ENCODE data around the gene OR52R1. TPM values are rescaled to one million over a fixed set of nuclear protein-coding genes. Genes with fewer than 3 reads are reported as not detected.

The OR52R1 gene
- total RNA-seq, 1 experiment from 2014 or later, result not detected

DNA sequence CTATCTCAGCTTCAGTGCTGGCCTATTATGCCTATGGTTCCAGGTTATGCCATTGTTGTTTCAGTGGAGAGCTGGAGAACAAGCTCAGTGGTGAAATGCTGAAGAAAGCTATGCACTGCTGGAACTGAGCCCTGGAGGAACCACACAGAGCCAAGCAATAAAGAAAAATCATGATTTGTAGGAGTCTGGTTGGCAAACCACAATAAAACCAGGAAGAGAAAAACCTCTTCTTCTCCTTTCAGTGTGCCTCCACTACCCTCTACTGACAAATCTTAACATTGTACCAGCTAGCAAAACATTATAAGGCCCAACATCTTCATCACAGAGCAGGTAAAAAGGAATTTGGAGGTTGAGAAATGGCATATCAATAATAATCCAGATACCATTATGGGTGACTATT is 22.2 kb upstream of the OR52R1 start:
- no TSS peak for BruUV-seq (replicated peaks)
- H3F3A ChIP-seq (ENCODE audit: low read length, unreplicated experiment), result no peaks in the 10 kb centered on the region
- H3K9me3 ChIP-seq (ENCODE audit: low read length), result 0 out of 2 replicates have a peak, but pooled peaks cover 4% of the 10 kb centered on the region
- DNase-seq, result no peak
- ChIA-PET CTCF (no interaction called here), POLR2A (ENCODE audit: unreplicated experiment) (no interaction called here)
- no peaks in the 10 kb centered on the region for H3K36me3 ChIP-seq (ENCODE audit: low read depth, low read length)
- H4K20me1 ChIP-seq (ENCODE audit: low read length), result no peaks in the 10 kb centered on the region
- H3K4me1 ChIP-seq (ENCODE audit: insufficient read depth, low read length), result no peaks in the 10 kb centered on the region
- no peak overlapping the region for H3K27ac ChIP-seq (ENCODE audit: low read length)
- H3K4me3 ChIP-seq (ENCODE audit: low read length), result no peak overlapping the region
- no peaks in the 10 kb centered on the region for H3K79me2 ChIP-seq (ENCODE audit: low read length)
- TF ChIP-seq EZH2 (IDR thresholded peaks at IDR 0.05; ENCODE audit: low read length, unreplicated experiment), result no peak
- no peak for TF ChIP-seq EZH2phosphoT487 (IDR thresholded peaks at IDR 0.05; ENCODE audit: borderline replicate concordance, low read length)
- no peak for TF ChIP-seq CTCF (conservative IDR thresholded peaks at IDR 0.05; ENCODE audit: low read depth, low read length)
- ATAC-seq, result no peak
- no peak overlapping the region for H3K9ac ChIP-seq (ENCODE audit: low read length)
- H3K4me2 ChIP-seq (ENCODE audit: low read length), result no peak overlapping the region
- no peaks in the 10 kb centered on the region for H3K27me3 ChIP-seq (ENCODE audit: low read length)
- intact Hi-C loops (cut with micrococcal nuclease), result no loop called here
- no peaks in the 10 kb centered on the region for H3K9me2 ChIP-seq (replicated peaks; ENCODE audit: low read length)
- H2AFZ ChIP-seq (ENCODE audit: low read length), result no peak overlapping the region

- no peak for ATAC-seq
- intact Hi-C loops (cut with micrococcal nuclease), result no loop called here
- H3K36me3 ChIP-seq (ENCODE audit: low read depth, low read length), result no peaks in the 10 kb centered on the region
These were observed 21.0 kb upstream of the OR52R1 start for GRCh38 chr11:4825132-4825531.

More at GRCh38 chr11:4825132-4825531, 21.0 kb upstream of the OR52R1 start:
- H3F3A ChIP-seq (ENCODE audit: low read length, unreplicated experiment), result no peaks in the 10 kb centered on the region
- H3K4me1 ChIP-seq (ENCODE audit: insufficient read depth, low read length), result no peaks in the 10 kb centered on the region
- POLR2A ChIA-PET (ENCODE audit: unreplicated experiment), result no interaction called here
- no peaks in the 10 kb centered on the region for H3K27me3 ChIP-seq (ENCODE audit: low read length)
- no peak overlapping the region for H3K9ac ChIP-seq (ENCODE audit: low read length)
- no peak for TF ChIP-seq EZH2 (IDR thresholded peaks at IDR 0.05; ENCODE audit: low read length, unreplicated experiment)
- no peak for TF ChIP-seq EZH2phosphoT487 (IDR thresholded peaks at IDR 0.05; ENCODE audit: borderline replicate concordance, low read length)
- TF ChIP-seq CTCF (conservative IDR thresholded peaks at IDR 0.05; ENCODE audit: low read depth, low read length), result no peak
- H3K9me2 ChIP-seq (replicated peaks; ENCODE audit: low read length), result no peaks in the 10 kb centered on the region
- no peak overlapping the region for H3K4me3 ChIP-seq (ENCODE audit: low read length)
- peaks cover 4% of the 10 kb centered on the region; the same call in 1 of the 2 replicates for H3K9me3 ChIP-seq (ENCODE audit: low read length)
- no peak for DNase-seq
- H3K4me2 ChIP-seq (ENCODE audit: low read length), result no peak overlapping the region
- CTCF ChIA-PET, result no interaction called here
- H3K79me2 ChIP-seq (ENCODE audit: low read length), result no peaks in the 10 kb centered on the region
- no peak overlapping the region for H3K27ac ChIP-seq (ENCODE audit: low read length)
- no TSS peak for BruUV-seq (replicated peaks)
- H4K20me1 ChIP-seq (ENCODE audit: low read length), result no peaks in the 10 kb centered on the region
- H2AFZ ChIP-seq (ENCODE audit: low read length), result no peak overlapping the region

All from PC-3 (cell line).